ENCODE results near the gene USP22.

USP22 gene

DNA sequence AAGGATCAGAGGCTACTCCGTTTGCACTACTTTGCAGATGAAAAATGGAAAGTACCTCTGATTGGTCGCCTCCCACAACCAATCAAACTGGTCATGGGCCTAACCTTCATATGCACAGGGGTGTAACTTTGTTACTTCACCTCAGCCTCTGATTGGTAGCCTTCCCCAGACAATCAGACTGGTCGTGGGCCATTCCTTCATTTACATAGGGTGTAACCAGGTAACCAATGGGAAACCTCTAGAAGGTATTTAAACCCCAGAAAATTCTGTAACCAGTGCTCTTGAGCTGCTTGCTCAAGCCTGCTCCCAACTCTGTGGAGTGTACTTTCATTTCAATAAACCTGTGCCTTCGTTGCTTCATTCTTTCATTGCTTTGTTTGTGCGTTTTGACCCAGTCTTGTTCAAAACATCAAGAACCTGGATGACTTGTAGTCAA lies 39.2 kb upstream of the USP22 start:
- H3K4me3 ChIP-seq (ENCODE audit: low read depth, low read length): no peak overlapping the region
- no peak for DNase-seq (ENCODE audit: low read depth)
- TF ChIP-seq, protein P1, sequence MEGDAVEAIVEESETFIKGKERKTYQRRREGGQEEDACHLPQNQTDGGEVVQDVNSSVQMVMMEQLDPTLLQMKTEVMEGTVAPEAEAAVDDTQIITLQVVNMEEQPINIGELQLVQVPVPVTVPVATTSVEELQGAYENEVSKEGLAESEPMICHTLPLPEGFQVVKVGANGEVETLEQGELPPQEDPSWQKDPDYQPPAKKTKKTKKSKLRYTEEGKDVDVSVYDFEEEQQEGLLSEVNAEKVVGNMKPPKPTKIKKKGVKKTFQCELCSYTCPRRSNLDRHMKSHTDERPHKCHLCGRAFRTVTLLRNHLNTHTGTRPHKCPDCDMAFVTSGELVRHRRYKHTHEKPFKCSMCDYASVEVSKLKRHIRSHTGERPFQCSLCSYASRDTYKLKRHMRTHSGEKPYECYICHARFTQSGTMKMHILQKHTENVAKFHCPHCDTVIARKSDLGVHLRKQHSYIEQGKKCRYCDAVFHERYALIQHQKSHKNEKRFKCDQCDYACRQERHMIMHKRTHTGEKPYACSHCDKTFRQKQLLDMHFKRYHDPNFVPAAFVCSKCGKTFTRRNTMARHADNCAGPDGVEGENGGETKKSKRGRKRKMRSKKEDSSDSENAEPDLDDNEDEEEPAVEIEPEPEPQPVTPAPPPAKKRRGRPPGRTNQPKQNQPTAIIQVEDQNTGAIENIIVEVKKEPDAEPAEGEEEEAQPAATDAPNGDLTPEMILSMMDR (conservative IDR thresholded peaks at IDR 0.05; ENCODE audit: low read depth, low read length): no peak

DNA sequence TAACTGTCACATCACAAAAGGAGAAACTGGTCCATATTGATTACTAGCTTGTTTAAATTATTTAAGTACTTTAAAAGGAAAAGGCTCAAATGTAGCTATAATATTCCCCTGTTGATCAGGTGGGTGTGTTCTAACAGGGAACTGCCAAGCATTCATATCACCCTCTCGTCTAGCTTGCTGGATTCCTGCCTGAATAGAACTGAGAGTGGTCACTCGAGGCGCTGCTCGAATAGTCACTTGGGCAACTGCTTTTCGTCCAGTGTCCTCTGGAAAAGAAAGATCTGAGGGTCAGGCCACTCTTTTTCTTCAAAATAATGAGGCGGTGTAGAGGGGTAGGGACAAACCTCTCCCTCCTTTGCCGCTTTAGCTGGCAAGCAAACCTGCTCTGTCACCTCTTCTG lies 36.4 kb upstream of the USP22 start:
- DNase-seq (ENCODE audit: low read depth): no peak
- no peak overlapping the region for H3K4me3 ChIP-seq (ENCODE audit: low read depth, low read length)
- TF ChIP-seq, protein P1 (conservative IDR thresholded peaks at IDR 0.05; ENCODE audit: low read depth, low read length): no peak

DNA sequence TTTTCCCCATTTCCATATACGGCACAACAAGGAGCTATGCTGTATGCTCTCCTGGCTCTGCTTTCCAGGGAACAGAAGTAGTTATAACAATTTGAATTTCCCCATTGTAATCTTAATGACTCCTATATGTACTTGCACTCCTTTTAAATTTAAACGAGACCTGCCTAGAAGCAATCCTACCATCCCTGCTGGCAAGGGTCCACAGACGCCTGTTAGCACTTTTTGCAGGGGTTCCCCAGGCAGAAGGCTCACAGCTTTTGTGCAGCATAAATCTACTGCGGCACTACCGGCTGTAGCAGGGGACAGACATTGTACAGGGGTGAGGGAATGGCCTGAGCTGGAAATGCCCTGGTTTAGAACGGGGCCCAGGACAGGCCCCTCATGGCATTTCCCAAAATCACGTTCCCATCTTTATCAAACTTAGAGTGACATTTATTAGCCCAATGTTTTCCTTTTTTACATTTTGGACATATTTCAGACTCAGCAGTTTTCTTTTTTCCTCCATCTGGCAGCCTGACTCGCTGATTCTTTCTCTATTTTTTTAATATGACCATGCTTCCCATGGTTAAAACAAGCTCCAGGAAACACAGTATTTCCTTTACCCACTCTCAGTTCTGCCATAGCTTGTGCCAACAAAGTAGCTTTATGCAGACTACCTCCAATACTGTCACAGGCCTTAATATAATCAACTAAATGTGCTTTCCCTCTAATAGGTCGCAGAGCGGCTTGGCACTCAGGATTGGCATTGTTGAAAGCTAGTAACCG lies 35.4 kb upstream of the USP22 start:
- no peak for DNase-seq (ENCODE audit: low read depth)
- TF ChIP-seq, protein P1 (conservative IDR thresholded peaks at IDR 0.05; ENCODE audit: low read depth, low read length): no peak
- no peak overlapping the region for H3K4me3 ChIP-seq (ENCODE audit: low read depth, low read length)

DNA sequence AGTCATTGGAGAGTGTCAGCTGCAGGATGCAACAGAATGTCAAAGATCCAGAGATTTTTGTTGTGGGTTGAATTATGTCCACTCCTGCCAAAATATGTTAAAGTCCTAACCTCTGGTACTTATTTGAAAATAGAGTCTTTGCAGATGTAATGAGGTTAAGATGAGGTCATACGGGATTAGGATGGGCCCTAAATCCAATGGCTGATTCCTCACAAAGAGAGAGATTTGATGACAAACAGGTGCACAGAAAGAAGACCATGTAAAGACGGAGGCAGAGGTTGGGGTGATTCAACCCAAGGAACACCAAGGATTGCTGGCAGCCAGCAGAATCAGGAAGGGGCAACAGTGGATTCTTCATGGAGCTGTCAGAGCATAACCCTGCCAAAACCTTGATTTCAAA lies 34.5 kb upstream of the USP22 start:
- TF ChIP-seq, protein P1 (conservative IDR thresholded peaks at IDR 0.05; ENCODE audit: low read depth, low read length): no peak
- DNase-seq (ENCODE audit: low read depth): no peak
- no peak overlapping the region for H3K4me3 ChIP-seq (ENCODE audit: low read depth, low read length)

DNA sequence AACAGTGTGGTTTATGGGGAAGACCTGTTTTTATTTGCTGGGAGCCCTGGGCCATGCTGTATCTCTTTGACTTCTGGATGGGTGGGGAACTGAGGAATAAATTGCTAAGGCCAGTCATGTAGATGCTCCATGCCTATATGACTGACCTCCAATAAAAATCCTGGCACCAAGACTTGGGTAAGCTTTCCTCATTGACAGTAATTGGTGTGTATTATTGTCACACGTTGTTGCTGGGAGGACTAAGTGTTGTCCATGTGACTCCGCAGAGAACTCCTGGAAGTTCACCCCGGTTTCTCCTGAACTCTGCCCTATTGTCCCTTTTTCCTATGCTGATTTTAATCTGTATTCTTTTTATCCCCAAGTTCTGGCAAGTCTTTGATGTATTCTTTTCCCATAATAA lies 33.4 kb upstream of the USP22 start:
- H3K4me3 ChIP-seq (ENCODE audit: low read depth, low read length): no peak overlapping the region
- TF ChIP-seq, protein P1 (conservative IDR thresholded peaks at IDR 0.05; ENCODE audit: low read depth, low read length): no peak
- DNase-seq (ENCODE audit: low read depth): no peak

DNA sequence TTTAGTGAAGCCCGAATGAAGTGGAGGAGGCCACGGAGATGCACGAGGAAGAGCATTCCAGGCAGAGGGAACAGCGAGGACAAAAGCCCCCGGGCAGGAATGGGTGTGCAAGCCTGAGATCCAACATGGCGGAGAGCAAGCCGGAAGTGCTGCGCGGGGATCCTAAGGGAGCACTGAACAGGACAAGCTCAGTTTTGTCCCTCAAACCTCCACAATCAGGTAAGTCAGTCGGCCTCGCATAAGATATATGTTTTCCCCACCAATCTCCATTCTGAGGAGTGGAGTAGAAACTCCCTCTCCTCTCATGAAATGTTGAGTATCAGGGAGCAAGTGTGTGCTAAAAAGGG lies 32.9 kb upstream of the USP22 start:
- no peak for DNase-seq (ENCODE audit: low read depth)
- H3K4me3 ChIP-seq (ENCODE audit: low read depth, low read length): no peak overlapping the region
- TF ChIP-seq, protein P1 (conservative IDR thresholded peaks at IDR 0.05; ENCODE audit: low read depth, low read length): no peak

DNA sequence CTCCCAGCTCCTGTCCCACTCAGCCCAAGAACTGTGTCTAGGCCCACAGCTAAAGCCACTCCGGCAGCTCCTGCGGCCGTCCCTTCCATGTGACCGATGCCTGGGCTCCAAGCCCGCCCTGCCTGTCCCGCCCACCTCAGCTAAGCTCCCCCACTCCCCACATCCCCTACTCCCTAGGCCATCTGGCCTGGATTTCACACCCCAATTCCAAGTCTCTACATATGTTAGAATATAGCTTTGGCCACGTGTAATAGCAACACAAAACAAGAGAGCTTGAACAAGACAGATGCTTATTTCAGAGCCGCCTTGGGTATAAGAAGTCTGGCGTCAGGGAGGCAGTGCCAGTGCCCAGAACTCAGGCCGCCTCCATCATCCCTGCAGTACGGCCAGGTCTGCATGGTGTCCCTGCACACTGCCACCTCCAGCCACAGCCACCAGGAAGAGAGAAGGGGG lies 30.0 kb upstream of the USP22 start:
- TF ChIP-seq, protein P1 (conservative IDR thresholded peaks at IDR 0.05; ENCODE audit: low read depth, low read length): no peak
- no peak overlapping the region for H3K4me3 ChIP-seq (ENCODE audit: low read depth, low read length)
- no peak for DNase-seq (ENCODE audit: low read depth)
